Fibroblast of mammary gland (primary cell): ENCODE results near the gene ARFGAP3.

Source experiments
- DNase-seq: peaks from one replicate; pipeline ENCODE4 v3.0.0-alpha.2; 2010; ENCODE audit warnings: low read depth
- H3K4me3 ChIP-seq: 2 replicates; pipeline ENCODE4 v1.5.1; 2011; ENCODE audit warnings: low read depth, mild to moderate bottlenecking, low read length, moderate library complexity; ENCODE audit not compliant: control insufficient read depth
- TF ChIP-seq, protein P1 (sequence below): conservative IDR thresholded peaks from 2 replicates; pipeline ENCODE4 v1.5.1; 2011; ENCODE audit warnings: low read depth, low read length, inconsistent platforms; ENCODE audit not compliant: control insufficient read depth, insufficient read depth

ARFGAP3 gene

DNA sequence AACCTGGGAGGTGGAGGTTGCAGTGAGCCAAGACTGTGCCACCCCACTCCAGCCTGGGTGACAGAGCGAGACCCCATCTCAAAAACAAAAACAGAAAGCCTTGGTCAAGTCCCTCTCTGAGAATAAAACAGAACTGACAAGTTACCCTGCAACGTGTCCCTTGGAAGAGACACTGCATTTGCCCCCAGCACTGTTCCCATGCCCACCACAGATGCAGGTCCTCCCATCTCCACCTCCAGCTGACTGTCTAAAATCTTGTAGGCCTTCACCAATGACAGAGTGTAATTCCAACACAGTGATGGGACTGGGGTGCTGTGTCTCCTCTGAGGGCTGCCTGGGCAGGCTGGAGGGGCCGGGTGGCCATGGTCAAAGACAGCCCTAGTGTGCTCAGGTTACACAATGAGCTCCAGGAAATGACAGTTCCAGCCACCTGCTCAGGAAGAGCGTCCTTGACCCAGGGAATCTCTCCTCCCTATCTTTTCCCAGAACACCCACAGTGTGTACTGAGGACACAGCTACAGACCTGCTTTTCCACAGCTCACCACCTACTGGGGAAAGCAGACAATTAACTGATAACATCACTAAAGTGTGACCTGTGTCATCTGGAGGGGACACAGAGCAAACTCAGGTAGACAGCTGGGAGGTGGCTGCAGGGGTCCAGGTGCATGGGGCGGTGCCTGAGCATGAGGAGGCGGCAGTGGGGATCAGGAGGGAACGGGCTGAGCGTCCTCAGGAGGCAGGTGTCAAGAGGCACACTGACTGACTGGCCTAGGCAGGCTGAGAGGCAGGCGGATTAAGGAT is 56.4 kb downstream of the ARFGAP3 start:
- DNase-seq: no peak
- no peak overlapping the region for H3K4me3 ChIP-seq
- TF ChIP-seq, protein P1, sequence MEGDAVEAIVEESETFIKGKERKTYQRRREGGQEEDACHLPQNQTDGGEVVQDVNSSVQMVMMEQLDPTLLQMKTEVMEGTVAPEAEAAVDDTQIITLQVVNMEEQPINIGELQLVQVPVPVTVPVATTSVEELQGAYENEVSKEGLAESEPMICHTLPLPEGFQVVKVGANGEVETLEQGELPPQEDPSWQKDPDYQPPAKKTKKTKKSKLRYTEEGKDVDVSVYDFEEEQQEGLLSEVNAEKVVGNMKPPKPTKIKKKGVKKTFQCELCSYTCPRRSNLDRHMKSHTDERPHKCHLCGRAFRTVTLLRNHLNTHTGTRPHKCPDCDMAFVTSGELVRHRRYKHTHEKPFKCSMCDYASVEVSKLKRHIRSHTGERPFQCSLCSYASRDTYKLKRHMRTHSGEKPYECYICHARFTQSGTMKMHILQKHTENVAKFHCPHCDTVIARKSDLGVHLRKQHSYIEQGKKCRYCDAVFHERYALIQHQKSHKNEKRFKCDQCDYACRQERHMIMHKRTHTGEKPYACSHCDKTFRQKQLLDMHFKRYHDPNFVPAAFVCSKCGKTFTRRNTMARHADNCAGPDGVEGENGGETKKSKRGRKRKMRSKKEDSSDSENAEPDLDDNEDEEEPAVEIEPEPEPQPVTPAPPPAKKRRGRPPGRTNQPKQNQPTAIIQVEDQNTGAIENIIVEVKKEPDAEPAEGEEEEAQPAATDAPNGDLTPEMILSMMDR: no peak

DNA sequence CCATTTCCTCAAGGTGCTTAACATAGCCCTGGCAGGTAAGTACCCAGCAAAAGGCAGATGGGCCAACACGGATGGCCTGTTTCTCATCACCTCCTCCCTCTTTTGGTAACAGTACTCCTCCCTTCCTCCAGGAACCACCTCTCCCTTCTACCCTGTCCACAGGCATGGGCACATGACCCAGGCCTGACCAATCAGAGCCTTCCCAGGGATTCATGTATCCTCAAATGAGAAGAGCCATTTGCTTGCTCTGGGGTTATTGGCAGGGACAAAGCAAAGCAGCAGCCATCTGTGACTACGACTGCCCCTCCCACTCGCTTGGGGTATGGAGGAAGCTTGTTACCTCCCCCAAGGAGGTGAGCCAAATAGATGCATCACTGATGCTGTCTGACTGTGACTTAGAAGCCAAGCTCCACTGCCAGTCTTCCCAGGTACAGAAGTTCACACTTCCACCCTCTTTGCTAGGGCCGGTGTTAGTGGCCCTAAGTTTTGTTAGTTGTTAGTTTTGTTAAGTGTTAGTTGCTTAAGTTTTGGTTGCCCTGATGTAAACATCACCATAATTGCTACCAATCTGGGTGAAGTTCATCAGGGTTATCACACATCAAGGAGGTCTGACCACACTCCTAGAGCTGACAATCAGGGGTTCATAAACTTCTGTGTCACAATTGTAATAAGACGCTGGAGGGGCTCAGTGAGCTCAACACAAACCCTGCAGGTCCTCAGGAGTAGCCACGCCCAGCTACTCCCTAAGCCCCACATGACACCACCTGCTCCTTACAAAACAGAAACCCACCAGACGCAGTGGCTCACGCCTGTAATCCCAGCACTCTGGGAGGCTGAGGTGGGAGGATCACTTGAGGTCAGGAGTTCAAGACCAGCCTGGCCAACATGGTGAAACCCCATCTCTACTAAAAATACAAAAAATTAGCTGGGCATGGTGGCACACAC is 57.3 kb downstream of the ARFGAP3 start:
- no peak overlapping the region for H3K4me3 ChIP-seq
- TF ChIP-seq, protein P1: no peak
- peak; percentile 23 for DNase-seq

DNA sequence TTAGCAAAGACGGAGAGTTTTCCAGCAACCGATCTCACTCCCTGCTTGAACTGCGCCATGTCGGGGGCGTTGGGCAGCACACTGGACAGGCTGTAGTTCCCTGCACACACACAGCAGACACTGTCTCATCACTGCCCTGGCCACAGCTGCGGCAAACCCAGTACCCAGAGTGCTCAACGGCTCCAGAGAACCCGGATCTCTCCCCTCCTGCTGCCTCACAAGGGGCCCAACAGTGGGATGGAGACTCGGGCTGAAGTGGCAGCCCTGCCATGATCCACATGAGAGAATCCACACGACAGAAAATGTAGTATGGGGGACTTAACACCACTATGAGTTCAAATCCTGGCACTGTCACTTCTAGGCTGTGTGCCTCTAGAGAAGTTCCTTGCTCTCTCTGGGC is 58.0 kb downstream of the ARFGAP3 start:
- no peak overlapping the region for H3K4me3 ChIP-seq
- no peak for DNase-seq
- TF ChIP-seq, protein P1: no peak

- peak; percentile 8 for DNase-seq
- H3K4me3 ChIP-seq: no peak overlapping the region
- TF ChIP-seq, protein P1: no peak
These were observed 60.1 kb downstream of the ARFGAP3 start for GRCh38 chr22:42797011-42797410.

- TF ChIP-seq, protein P1: no peak
- no peak overlapping the region for H3K4me3 ChIP-seq
- DNase-seq: no peak
These were observed 61.0 kb downstream of the ARFGAP3 start for GRCh38 chr22:42796081-42796480.

DNA sequence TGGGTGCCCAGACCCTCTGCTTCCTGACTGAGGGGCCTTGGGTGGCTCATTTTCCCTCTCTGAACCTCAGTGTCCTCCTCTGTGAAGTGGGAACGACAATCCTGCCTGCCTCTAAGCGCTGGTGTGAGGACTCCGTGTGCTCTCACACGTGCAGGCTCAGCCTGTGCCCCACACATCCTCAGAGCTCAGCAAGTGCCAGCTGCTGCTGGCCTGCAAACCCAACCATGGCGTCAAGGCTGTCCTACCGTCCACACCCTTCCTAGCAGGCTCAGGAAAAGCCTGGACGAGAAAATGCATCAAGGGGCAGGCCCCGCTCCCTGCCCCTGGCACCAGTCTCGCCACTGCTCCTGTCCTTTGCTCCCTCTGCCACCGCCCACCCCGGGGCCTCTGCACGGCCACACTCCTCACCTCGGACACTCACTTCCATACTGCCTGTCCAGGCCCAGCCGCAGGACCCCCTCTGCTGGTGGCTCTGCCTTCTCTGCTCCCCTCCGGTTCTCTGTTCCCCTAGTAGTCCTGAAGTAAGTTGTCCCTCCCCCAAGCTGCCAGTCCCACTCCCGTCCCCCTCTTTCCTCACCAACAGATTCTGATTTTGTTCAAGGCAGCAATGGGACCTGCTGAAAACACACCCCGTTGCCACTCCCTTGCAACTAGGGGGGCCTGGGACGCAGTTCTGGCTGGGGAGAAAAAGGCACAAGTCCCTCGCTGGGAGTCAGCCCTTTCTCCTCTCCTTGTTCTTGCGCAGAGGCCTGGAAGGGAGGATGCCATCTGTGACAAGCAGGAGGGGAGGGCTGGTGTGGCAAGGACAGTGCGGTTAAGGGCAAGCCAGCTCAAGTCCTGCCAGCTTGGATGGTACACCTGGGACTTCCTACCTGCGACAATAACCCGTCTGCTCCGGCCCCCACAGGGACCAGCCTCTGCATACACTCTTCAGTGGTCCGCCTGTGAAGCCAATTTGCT is 62.2 kb downstream of the ARFGAP3 start:
- TF ChIP-seq, protein P1: peak; percentile 9
- DNase-seq: no peak
- no peak overlapping the region for H3K4me3 ChIP-seq
